ENCODE data around the gene NAV2.

The NAV2 gene

DNA sequence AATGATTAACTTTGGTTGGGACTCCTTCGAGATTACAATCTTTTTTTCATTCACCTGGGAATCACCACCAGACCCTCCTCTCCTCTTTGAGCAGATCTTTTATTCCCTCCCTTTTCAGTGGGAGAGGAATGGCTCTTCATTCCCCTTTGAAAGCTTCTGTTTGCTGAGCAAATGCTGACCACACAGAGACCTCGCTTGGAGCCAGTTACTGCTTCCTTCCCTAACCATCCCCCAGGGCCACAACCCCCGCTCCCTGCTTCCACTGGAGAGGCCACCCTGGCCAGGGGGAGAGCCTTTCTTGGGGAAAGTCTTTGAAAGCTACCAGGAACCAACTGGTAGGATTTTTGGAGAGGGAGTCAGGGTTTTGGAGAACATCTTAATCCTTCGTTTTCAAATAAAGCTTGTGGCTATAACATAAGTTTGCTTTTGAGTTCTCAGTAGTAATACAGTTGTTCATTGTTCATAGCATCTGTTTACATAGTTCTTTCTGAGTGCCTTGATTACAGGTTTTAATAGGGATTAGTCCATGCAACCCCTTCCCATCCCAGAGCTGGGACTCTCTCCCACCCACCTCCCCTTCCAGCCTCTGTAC is 309.2 kb downstream of the NAV2 start:
- no peak for DNase-seq (ENCODE audit: low spot score)

DNA sequence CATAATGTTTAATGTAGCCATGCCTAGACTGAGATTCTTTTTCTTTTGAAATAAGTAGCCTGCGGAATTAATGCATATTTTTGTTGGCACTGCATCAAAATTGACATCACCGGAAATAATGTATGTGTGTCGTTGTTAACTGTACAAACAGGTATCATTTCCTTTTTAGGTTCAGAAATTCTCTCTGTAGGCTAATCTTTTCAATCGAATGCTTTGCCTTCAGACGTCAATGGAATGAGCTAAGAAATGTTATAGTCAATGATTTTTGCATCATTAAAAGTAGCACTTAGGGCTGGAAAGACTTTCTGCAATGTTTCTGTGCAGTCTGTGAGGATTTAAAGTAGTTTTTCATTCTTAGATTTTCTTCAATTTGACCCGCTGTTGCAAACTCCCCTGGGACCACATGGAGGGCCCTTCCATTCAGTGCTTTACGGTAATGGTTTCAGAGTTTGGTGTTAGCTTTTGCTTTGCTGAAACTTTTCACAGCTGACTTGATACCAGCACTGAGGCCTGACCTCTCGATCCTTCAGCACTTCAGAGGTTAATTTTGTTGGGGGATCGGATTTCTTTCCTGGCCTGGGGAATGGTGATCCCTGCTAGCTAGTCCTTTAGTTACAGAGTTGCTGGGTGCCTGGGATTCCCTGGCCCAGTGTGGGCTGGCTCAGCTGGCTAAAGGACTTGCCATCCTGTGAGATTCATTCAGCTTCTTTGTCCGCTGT is 309.9 kb downstream of the NAV2 start:
- no peak for DNase-seq (ENCODE audit: low spot score)

DNA sequence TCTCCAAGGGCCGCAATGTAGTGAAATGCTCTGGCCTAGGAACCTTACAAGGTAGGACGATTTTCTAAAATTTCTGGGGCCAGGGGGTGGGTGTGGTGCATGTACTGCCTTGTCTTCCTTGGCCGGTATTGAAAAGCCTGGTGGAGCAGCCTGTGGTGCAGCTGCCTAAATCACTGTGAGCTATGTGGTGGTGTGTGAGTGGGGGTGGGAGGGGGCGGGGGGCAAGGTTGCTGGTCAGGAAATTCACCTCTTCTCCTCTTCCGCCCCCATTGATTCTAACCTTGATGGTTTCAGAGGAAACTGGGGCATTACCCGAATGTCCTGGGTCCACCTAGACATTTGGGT is 310.4 kb downstream of the NAV2 start:
- DNase-seq (ENCODE audit: low spot score): no peak

DNA sequence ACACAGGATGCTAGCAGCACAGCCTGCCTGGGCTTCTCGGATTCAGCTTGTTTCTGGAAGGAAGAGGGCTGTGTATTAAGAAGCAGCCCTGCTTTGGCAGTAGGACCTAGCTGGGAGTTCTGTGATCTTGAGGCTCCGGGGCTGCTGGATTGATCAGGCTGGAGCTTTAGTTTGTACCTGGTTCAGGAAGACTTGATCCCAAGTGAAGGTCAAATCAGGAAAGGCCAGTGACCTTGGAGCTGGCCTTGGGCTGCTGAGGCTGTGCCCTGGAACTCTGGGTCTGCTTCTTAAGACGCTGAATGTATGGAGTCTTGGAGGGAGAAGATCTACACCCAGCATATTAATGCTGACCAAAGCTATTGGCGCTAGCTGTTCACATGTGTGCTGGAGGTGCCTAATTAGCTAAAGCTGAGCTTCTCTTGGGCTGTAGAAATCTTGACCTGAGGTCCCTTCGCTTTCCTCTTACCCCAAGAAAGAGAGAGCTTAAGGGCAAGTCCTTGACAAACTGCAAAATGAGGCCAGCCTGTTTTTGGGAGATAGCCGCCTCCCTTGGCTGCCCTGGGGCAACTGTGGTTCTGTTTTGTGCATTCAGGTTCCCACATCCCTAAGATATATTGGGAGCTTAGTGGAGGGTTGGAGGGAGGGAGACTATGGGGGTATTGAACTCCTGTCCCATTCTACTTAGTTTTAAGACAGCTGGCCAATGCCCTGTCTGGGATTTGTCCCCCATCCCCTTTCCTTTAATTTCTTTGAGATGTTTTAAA is 311.7 kb downstream of the NAV2 start:
- no peak for DNase-seq (ENCODE audit: low spot score)

DNA sequence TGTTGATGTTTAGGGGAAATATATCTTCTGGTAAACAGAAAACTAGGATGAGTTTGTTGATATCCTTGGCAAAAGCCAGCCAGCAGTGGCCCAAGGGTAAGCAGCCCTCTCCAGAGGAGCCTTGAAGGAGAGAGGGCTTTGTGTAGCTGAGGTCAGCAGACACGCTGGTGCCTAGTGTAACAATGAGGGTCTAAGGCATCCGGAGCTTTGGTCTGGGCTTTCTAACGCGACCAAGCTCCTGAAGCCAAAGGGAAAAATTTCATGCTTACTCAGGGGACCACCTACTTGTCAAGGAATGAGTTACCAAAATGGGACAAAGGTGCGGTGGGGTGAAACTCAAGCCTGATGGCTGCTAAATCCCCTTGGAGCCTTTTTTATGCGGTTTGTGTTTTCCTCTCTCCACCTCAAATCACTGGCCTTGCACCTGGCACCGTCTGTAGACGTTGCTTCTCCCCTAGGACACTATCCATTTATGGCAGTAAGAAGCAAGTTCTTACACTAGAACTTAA is 312.7 kb downstream of the NAV2 start:
- no peak for DNase-seq (ENCODE audit: low spot score)

DNA sequence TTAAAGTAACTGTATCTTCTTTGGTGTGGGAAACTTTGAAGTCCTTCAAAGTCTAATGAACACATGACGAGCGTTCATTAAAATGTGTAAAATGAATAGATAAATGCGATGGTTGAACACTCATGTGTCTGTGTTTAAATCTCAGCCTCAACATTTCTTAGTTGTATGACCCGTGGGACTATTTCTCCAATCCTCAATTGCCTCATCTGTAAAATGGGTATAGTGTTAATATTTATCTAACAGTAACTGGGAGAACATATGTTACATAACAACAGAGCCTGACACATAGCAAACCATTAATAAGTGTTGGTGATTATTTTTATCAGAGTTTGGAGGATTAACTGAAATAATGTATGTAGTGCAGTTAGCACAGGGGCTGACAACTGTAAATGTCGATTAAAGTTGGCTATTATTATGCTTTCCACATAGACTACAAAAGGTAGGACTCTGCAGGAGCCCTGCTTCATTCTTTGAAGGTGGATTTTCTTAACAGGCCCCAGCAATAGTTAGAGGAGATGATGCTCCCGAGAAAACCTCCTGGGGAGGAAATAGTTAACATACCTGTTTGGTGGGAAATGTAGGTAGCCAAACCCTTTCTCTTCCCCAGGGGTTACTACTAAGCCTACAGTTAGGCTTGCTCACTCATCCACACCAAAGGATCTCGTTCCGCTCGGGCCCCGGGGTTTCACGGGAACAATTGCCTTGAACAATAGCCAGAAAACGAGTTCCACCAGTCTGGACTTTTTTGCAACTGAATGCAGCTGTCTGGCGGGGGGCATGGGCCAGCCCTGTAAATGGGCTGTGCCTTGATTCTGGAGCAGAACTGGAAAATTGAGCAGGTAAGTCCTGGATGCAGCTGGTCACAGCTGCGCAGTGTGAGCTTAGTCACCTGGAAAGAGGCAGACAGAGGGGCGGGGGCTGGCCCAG is 314.3 kb downstream of the NAV2 start:
- DNase-seq (ENCODE audit: low spot score): no peak

DNA sequence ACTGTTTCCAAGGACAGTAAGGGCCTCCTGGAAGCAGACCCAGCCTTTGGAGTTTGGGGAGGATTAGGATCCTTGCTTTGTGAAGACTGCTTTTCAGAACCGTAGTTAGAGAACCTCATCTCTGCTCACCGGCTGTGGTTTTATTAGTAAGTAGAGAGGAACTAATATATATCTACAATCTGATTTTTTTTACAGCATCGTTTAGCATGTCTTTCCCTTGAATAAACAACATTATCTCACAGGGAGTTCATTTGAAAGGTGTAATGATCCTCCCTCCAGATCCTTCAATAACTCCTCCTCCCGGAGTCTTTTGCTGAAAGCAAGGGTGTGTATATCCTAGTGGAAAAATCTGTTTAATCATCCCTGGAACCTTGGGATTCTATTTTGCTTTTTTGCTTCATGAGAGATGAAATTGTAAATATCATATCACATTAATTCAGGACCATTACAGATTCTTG is 314.9 kb downstream of the NAV2 start:
- no peak for DNase-seq (ENCODE audit: low spot score)

DNA sequence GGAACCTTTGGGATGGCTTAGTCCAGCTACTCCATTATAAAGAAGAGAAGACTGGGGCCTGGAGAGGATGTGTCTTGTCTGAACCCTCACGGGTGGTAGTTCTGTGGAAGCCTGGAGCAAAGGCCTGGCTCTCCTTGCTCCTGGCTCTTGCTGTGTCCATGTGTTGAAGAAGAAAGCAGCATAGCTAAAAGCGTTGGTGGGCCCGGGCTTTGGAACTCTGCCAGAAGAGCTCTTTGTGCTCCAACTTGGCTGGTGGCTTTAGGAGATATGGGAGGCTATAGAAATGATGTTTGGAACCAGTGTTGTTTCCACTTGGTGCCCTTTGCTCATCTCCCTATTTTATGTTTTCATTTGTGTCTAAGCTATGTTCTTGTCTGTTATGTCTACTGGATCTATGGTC is 316.6 kb downstream of the NAV2 start:
- DNase-seq (ENCODE audit: low spot score): no peak

DNA sequence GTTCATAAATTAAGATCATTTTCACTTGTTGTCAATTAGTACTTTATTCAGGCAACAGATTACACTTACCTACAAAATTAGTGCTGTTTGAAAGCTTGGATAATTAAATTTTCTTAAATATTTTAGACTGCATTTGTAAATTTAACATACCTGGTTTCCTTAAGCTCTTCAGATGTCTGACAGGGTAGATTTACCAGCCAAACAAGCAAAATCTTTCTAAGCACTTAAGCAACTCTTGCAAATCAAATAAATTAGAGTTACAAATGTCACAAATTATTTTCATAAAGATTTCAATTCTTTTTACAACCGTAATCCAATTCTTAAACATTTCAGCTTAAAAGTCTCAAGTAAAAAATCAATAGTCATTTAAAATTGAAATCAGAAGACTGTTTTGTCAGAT is 317.8 kb downstream of the NAV2 start:
- no peak for DNase-seq (ENCODE audit: low spot score)

DNA sequence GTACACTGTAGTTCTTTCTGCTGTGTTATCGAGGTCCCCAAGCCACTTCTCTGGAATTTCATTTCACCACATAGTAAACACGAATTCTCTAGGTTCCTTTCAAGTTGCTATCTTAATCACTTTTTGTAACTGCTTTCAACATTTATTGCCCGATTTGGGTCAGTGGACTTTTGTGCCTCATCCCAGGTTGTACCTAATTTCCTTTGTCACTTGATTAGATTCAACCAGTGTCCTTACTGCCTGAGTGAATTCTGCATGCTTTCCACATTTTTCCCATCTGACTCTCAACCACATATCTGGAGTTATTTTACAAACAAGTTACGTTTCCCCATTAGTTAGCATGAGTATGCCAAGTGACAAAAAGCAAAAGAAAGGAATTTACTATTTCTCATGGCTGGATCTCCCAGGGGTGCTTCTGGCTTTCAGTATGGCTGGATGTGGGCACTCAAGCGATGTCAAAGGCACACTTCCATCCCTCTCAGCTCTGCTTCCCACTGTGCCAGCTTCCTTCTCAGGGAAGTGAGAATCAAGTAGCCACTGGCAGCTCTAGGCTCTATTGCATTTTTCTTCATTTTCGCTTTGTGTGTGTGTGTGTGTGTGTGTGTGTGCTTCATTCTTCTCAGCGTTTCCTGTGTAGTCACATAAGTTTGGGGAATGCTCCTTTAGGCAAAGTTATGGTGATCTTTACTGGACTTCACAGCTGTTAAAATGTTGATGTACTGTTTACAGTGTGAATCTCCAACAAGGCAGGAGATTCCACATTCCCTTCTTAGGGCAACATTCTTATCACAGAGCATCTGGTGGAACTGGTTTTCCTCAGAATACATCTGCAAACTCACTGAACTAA is 318.7 kb downstream of the NAV2 start:
- no peak for DNase-seq (ENCODE audit: low spot score)

DNA sequence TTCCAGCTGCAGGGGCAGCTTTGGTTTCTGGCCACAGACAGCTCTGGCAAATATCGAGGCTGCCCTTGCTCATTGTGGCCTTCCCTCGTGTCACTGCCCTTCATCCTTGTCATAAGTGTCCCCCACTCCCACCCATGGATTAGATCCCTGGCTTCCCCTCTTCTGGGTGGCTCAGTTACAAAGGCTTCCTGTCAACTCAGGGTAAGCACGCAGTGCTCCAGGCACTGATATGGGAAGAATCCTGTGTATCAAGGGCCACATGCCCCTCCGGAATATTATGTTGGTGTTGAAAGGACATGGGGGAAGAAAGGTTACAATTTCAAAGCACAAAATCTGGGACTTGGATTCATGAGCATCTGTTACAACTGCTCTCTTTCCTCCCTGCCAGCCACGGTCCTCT is 319.5 kb downstream of the NAV2 start:
- no peak for DNase-seq (ENCODE audit: low spot score)

DNA sequence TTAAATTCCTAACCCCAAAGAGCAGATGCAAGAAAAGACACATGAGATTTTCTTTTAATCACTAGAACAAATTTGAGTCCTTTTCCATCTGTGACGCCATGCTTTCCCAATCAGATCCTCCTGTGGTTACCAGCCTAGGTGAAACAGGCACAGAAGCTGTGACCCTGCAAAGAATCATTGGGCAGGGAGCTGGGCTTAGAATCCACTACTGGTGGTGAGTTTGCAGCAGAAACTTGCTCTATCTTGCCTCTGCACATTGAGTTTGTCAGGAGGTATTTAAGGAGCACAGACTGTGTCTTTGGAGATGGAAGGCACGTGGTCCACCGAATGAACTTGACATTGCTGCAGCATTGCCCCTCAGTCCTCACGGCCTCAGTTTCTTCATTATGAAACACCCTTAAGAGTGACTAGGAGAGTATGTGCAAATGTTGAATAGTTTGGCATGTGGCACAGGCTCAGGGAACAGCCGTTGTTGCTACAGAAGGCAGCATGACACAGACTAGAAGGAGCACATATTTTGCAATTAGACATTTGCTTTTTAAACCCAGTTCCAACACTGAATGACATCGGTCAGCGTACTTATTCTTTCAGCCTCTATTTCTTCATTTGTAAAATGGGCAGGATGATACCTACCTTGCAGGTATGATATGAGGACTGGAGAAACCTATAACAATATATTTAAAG is 320.1 kb downstream of the NAV2 start:
- no peak for DNase-seq (ENCODE audit: low spot score)

DNA sequence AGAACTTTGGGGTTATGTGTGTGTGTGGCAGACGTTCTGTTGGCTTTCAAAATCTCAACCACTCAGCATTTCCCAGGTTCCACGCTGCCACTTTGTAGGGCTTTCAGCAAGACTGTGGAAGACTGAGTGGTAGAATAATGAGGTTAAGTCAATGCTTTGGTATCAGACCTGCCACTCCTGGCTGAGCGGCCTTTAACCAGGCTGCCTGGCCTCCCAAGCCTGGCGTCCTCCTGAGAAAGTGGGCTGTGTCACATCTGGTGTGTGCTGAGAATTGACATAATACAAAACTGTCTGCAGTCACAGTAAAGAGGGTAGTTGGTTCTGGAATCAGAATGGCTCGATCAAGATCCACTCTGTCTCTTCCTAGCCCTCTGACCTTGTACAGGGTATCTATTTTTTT is 321.2 kb downstream of the NAV2 start:
- DNase-seq (ENCODE audit: low spot score): no peak

DNA sequence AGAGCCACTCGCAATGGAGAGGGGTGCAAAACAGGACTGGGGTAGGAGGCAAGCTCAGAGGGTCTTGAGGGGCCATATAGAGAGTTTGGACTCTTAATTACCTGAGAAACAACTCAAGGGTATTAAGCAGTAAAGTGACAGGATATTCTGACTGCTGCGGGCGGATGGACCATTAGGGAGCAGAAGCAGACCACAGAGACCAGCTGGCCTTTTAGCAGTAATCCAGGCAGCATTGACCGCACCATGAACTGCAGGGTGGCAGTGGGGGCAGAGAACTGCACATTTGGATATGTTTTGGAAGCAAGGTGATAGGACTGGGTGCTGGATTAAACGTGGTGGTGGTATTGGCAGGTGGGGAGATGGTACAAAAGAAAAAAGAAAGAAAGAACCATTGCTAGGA is 322.3 kb downstream of the NAV2 start:
- DNase-seq (ENCODE audit: low spot score): no peak

DNA sequence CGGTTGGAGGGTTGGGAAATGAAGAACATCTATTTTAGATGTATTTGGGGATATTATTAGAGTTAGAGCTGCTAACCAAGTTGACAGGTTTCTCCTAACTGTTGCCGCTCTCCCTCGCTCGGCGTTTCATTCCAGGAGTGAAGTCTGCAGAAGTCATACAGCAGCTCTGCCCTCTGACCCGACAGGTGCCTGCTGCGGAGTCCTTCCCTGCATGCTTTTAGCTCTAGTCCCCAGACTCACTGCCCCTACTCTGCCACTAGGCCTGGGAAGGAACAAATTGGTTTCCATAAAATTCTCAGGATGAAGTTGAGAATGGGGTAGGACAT is 322.7 kb downstream of the NAV2 start:
- DNase-seq (ENCODE audit: low spot score): no peak

DNA sequence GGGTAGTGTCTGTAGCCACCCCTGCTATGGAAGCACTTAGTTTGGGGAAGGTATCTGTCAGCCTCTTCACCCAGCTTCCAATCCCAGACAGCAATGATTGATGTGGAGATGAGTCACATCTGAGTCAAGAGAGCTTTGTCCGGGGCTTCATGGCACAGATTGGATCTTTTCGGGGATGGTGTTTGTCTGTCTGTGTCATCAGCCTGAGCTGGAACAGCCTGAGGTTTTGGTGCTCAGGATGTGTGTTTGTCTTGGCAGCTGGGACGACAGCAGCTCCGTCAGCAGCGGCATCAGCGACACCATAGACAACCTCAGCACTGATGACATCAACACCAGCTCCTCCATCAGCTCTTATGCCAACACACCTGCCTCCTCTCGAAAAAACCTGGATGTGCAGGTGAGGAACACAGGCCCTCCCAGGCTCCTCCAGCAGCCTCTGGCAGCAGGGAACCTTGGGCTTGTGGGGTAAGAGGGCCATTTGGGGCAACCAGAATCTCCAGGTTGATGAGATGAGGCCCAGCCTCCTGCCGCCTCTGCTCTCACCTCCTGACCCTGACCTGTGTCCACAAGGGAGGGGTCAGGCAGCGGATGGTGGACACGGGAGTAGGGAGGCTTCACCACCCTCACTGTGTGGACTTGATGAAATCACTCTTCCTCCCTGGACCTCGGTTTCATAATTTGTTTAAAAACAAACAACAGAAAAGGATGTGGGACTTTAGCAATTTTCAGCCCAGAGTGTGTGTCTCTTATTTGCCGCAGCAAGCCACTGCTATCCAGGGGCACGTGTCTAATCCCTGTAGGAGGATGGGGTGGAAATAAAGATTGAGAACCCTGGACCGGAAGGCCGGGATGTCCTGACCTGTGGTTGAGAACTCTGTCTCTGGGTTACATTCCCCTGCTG is 323.3 kb downstream of the NAV2 start:
- DNase-seq (ENCODE audit: low spot score): no peak

DNA sequence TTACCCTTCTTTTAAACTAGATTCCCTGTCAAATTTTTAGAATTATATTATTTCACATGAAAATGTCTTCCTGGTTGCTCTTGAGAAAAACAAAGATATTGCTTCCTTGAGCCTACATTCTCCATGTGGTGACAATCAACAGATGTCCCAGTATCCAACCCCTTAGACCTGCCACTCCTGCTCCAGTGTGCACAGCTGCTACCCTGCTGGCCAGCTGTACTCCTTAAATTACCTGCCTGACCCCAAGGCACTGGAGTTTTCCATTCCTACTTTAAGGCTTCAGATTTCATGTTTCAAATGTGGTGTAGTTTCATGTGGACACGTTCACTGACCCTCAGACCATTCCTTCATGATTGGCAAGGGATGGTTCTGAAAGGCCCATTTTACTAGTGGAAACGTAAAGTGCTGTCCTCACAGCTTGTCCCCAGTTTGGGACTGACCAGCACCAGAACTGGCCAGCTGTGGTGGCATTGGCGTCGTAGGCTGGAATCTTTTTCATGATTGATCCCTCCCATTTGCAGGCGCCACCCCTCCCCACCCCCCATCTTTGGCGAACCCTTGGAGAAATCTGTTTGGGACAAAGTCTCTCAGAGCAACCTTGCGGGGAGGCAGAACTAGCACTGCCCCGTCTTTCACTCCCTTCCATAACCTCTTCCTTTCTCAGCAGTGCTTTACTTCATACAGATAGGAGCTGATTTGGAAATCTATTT is 324.1 kb downstream of the NAV2 start:
- DNase-seq (ENCODE audit: low spot score): no peak

DNA sequence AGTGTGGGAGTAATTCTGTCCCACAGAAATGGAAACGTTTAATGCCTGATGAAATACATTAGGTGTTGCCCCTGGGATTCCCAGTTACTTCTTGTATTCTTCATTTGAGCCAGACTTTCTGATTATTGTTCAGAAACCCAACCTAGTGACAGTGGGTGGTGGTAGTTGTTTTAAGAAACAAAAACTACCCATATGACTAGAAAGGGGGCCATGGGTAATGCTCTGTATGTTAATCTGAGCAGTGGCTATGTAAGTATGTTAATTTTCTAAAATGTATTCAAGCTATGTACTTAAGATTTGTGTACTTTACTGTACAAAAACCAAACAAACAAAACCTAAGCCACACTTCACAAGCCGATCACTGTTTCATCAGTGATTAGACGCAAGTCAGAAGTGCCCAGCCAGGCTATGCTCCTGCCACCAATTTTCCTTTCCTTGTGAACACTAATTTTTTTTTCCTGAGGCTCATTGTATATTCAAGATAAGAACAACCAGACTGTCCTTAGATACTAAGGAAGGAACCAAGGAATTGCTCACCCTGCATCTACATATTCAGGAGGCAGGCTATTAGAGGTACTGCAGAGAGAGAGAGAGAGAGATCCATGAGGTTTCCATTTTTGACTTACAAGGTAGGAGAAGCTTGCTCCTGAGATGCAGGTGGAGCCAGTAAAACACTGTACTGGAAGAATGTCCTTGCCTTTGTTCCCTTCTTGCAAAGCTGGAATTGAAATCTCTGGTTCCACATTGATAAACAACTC is 324.9 kb downstream of the NAV2 start:
- DNase-seq (ENCODE audit: low spot score): no peak

All from D341Med (cell line).